Central memory CD8-positive, alpha-beta T cell (primary cell): ENCODE measurements around the gene ANKS1B.

Experiments used
- ATAC-seq: fragments of 150-1000 bp; cut with Tn5 transposase; replicated peaks from 2 replicates; pipeline ENCODE4 v1.10.0; 2022; ENCODE audit warnings: mild to moderate bottlenecking, moderate FRiP score, moderate number of reproducible peaks; ENCODE audit not compliant: poor library complexity, severe bottlenecking; ENCODE audit errors: extremely low read depth
- DNase-seq, 2 donors: peaks; one replicate each; pipeline ENCODE4 v3.0.0; 2021; ENCODE audit warnings: low spot score in 2 of 2
- H3K27ac Mint-ChIP-seq: one replicate; pipeline ENCODE4 v1.8.0; 2022; ENCODE audit warnings: low read depth, mild to moderate bottlenecking, moderate library complexity, mixed read lengths
- H3K27me3 Mint-ChIP-seq: one replicate; pipeline ENCODE4 v1.8.0; 2022; ENCODE audit warnings: mixed read lengths
- H3K36me3 Mint-ChIP-seq: one replicate; pipeline ENCODE4 v1.8.0; 2022; ENCODE audit warnings: mild to moderate bottlenecking, moderate library complexity, mixed read lengths; ENCODE audit not compliant: insufficient read depth
- H3K4me1 Mint-ChIP-seq: one replicate; pipeline ENCODE4 v1.8.0; 2022; ENCODE audit warnings: mixed read lengths
- H3K4me3 Mint-ChIP-seq: one replicate; pipeline ENCODE4 v1.8.0; 2022; ENCODE audit warnings: mild to moderate bottlenecking, moderate library complexity, mixed read lengths
- H3K9me3 Mint-ChIP-seq: one replicate; pipeline ENCODE4 v1.8.0; 2022; ENCODE audit warnings: mixed read lengths

ANKS1B gene

DNA sequence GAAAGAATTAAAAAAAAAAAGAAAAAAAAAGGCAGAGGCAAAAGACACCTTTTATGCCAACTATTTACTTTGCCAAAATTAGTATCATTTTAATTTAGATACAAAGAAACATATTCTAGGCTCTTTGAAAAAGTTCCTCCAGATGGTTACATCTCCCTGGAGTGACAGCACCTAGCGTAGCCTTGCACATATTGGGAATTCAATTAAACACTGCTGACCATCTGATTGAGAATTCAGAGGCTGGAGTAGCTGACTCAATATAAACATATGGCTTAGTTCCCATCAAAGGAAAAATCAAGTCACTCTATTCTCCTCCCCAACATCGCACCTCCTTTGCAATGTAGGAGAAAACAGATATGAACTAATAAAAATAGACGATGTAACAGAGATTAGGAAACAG lies 36.4 kb downstream of the ANKS1B start:
- Mint-ChIP-seq H3K4me1 (no peaks in the 10 kb centered on the region), H3K27me3 (peaks cover 10% of the 10 kb centered on the region), H3K36me3 (peaks cover 2% of the 10 kb centered on the region), H3K9me3 (peaks cover 6% of the 10 kb centered on the region), H3K4me3 (no peak overlapping the region), H3K27ac (no peak overlapping the region)
- ATAC-seq (no peak), DNase-seq (no peak)

DNA sequence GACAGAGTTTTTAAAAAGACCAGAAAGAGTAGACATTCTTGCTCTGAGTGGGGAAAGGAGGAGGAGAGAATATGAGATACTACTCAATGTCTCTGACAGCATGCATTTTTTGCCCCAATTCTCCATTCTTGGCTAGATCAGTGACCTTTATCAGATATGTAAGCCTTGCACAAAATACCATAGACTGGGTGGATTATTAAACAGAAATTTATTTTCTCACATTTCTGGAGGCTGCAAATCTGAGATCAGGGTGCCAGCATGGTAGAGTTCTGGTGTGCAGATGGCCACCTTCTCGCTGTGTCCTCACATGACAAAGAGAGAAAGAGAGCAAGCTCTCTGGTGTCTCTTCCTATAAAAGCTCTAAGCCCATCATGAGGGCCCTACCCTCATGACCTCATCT lies 38.6 kb downstream of the ANKS1B start:
- Mint-ChIP-seq H3K36me3 (peaks cover 2% of the 10 kb centered on the region), H3K4me3 (no peak overlapping the region), H3K27me3 (peaks cover 10% of the 10 kb centered on the region), H3K4me1 (no peaks in the 10 kb centered on the region), H3K9me3 (peaks cover 6% of the 10 kb centered on the region), H3K27ac (no peak overlapping the region)
- DNase-seq (no peak), ATAC-seq (no peak)

DNA sequence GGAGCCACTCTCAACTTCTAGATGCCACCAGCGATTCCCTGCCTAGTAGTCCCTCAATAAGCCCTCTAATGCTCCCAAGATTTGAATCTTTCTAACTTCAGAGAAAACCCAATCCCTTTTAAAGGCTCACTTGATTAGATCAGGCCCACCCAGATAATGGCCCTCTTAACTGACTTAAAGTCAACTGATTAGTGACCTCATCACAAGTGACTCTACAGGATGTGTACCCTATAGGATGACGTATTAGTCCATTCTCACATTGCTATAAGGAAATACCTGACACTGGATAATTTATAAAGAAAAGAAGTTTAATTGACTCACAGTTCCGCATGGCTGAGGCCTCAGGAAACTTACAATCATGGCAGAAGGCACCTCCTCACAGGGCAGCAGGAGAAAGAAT lies 49.1 kb downstream of the ANKS1B start:
- no peaks in the 10 kb centered on the region for H3K27me3 Mint-ChIP-seq
- no peak for DNase-seq
- no peak for ATAC-seq
- no peak overlapping the region for H3K27ac Mint-ChIP-seq
- H3K9me3 Mint-ChIP-seq, result no peaks in the 10 kb centered on the region
- H3K36me3 Mint-ChIP-seq, result no peaks in the 10 kb centered on the region
- no peak overlapping the region for H3K4me3 Mint-ChIP-seq
- no peaks in the 10 kb centered on the region for H3K4me1 Mint-ChIP-seq

DNA sequence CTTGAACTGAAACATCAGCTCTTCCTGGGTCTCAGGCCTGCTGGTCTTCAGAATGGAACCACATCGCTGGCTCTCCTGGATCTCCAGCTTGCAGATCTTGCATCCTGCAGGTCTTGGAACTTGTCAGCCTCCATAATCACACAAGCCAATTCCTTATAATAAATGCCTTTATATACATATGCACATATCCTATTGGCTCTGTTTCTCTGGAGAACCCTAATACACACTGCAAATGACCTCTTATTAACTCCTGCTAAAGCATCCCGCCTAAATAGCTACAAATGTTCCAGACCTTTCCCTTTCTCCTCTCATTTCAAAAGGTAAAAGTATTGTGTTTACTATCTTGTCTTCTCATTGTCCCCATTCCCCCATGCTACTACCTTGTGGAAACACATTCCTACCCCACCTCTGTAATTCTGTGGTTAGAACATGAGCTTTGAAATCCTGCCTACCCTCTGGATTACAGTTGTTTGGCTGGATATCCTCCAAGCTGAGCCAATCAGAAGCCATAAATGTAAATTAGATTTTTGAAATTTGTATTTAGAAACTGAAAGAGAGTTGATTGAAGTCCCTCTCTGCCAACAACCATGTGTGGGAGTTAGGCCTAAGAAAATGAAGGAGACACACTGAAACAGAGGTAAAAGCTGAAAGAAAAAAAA lies 58.1 kb downstream of the ANKS1B start:
- H3K4me1 Mint-ChIP-seq, result no peaks in the 10 kb centered on the region
- no peaks in the 10 kb centered on the region for H3K36me3 Mint-ChIP-seq
- DNase-seq, result no peak
- no peak overlapping the region for H3K4me3 Mint-ChIP-seq
- peaks cover under 1% of the 10 kb centered on the region for H3K9me3 Mint-ChIP-seq
- no peak for ATAC-seq
- H3K27me3 Mint-ChIP-seq, result no peaks in the 10 kb centered on the region
- no peak overlapping the region for H3K27ac Mint-ChIP-seq

DNA sequence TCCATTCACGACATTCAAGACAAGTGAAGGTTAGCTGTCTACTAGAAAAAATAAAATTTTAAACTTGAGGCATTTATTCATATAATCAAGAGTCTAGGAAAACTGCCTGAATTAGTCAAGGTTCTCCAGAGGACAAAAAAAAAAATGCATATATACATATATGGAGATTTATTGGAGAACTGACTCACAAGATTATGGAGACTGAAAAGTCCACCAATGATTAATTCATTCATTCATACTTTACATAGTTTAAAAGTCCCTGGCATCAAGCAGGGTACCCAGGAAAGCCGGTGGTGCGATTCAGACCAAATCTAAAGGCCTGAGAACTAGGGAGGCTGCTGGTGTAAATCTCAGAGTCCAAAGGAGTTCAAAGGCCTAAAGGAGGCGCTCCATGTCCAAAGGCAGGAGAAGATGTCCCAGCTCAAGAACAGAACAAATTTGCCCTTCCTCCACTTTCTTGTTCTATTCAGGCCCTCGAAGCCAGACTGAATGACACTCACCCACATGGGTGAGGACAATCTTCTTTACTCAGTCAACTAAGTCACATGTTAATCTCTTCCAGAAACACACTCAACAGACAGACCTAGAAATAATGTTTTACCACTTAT lies 64.3 kb downstream of the ANKS1B start:
- Mint-ChIP-seq H3K36me3 (no peaks in the 10 kb centered on the region), H3K27me3 (no peaks in the 10 kb centered on the region), H3K4me1 (no peaks in the 10 kb centered on the region), H3K9me3 (peaks cover 12% of the 10 kb centered on the region), H3K4me3 (no peak overlapping the region), H3K27ac (no peak overlapping the region)
- ATAC-seq, result no peak
- DNase-seq, result no peak

DNA sequence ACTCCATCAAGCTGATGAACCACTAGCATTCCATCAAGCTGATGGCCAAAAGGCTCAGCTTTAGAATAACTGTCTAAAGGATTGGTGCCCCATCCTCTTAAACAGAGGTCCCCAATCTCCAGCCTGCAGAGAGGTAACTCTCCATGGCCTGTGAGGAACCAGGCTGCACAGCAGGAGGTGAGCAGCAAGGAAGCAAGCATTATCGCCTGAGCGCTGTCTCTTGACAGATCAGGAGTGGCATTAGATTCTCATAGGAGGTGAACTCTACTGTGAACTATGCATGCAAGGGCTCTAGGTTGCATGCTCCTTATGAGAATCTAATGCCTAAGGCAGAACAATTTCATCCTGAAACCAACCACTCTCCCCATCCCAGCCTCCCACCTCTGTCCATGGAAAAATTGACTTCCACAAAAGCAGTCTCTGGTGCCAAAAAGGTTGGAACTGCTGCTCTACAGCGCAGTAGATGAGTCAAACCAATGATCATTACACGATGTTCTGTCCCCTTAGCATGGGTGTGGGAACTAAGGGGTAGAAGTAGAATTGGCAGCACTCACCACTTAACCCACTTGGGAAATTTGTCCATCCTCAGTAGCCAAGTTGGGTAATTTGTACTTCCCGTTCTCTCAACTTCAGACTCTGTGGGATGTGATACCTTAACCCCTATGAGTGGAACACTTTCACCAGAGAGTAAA lies 66.9 kb downstream of the ANKS1B start:
- Mint-ChIP-seq H3K27me3 (no peaks in the 10 kb centered on the region), H3K4me3 (no peak overlapping the region), H3K4me1 (no peaks in the 10 kb centered on the region), H3K27ac (no peak overlapping the region), H3K9me3 (peaks cover 12% of the 10 kb centered on the region), H3K36me3 (no peaks in the 10 kb centered on the region)
- DNase-seq (no peak), ATAC-seq (no peak)

DNA sequence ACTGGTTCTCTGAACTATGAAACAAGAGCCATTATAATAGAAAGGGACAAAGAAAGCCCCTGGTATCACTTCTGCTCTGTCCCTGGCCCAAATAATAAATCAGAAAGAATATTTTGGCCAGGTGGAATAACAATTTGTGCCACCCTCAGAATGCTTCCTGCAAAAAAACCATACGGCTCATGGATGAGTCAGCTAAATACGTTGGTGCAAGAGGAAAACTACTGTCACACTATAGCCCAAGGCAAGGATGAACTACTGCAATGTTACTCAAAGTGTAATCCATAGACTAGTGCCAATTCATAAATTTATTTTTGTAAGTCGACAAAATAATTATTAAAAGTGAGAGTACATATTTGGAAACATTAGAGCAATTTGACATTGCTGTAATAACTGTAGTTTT lies 68.2 kb downstream of the ANKS1B start:
- no peaks in the 10 kb centered on the region for H3K36me3 Mint-ChIP-seq
- H3K4me3 Mint-ChIP-seq, result no peak overlapping the region
- DNase-seq (no peak), ATAC-seq (no peak)
- no peaks in the 10 kb centered on the region for H3K27me3 Mint-ChIP-seq
- H3K27ac Mint-ChIP-seq, result no peak overlapping the region
- peaks cover 10% of the 10 kb centered on the region for H3K9me3 Mint-ChIP-seq
- H3K4me1 Mint-ChIP-seq, result no peaks in the 10 kb centered on the region

DNA sequence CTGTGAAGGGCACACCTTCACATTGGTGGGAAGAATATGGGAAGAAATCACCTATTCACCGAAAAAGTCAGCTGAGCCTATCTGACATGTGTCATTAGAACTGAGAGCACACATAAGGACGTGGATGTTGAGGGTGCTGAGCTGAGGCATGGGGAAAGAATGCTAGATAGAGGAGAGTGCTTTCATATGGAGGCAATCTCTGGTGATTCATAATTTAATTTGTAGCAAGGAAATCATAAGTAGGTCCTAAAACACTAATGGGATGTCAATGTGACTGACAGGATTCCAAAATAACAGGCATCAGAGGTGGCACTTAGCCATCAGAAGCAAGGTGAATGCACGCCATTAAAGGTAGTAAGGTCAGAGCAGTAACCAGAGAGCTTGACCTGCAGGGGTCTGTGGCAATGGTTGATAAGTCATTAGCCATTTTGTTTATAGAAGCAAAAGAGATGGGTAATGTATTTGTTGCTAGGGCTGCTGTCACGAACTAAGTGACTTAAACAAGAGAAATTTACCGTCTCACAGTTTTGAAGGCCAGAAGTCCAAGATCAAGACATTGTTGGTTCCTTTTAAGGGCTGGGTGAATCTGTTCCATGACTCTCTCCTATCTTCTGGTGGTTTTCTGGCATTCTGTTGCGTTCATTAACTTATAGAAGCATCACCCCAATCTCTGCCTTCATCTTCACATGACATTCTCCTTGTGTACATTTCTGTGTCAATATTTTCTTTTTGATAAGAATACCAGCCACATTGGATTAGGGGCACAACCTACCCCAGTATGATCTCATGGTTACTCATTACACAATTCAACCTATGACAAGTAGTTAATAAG lies 69.3 kb downstream of the ANKS1B start:
- no peaks in the 10 kb centered on the region for H3K9me3 Mint-ChIP-seq

DNA sequence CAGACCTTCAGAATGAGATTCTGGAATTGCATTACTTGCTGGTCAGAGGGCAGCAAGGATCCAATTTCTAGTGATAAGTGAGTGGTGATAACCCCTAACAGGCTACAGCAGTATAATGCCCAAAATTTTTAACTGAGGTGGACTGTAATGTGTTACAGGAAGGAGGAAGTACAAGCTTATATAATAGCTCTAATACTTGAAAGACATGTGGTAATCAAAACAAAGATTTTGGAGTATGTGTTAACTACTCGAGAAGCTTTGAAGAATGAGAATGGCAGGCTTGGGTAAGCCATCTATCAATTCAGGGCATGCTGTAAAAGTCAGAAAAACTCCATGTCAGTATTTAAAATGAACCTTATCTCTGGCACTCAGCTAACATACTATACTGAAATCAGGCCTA lies 70.5 kb downstream of the ANKS1B start:
- Mint-ChIP-seq H3K36me3 (no peaks in the 10 kb centered on the region), H3K27me3 (no peaks in the 10 kb centered on the region), H3K9me3 (no peaks in the 10 kb centered on the region), H3K27ac (no peak overlapping the region), H3K4me1 (no peaks in the 10 kb centered on the region), H3K4me3 (no peak overlapping the region)
- DNase-seq, result no peak
- ATAC-seq, result no peak

More for the DNA sequence above, 69.3 kb downstream of the ANKS1B start:
- DNase-seq, result no peak
- Mint-ChIP-seq H3K27ac (no peak overlapping the region), H3K36me3 (no peaks in the 10 kb centered on the region), H3K27me3 (no peaks in the 10 kb centered on the region), H3K4me1 (no peaks in the 10 kb centered on the region), H3K4me3 (no peak overlapping the region)
- ATAC-seq, result no peak

DNA sequence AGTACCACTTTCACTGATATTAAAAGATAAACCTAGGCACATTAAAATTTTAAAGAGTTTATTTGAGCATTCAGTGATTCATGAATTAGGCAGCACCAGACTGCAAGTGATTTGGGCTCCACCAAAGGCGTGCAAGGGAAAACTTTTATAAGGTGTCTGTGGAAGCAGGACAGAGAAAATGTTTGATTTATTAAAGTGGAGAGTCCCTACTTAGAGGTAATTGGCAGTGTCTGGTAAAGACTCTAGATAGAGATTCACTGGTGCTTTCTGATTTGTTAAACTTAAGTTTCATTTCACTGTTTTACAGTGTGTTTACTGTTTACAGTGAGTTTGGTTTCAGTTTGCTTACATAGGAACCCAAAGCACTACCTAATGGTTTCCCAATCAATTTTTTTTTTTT lies 72.8 kb downstream of the ANKS1B start:
- Mint-ChIP-seq H3K4me3 (no peak overlapping the region), H3K4me1 (no peaks in the 10 kb centered on the region), H3K36me3 (no peaks in the 10 kb centered on the region), H3K27me3 (no peaks in the 10 kb centered on the region), H3K27ac (no peak overlapping the region), H3K9me3 (no peaks in the 10 kb centered on the region)
- DNase-seq, result no peak
- no peak for ATAC-seq

DNA sequence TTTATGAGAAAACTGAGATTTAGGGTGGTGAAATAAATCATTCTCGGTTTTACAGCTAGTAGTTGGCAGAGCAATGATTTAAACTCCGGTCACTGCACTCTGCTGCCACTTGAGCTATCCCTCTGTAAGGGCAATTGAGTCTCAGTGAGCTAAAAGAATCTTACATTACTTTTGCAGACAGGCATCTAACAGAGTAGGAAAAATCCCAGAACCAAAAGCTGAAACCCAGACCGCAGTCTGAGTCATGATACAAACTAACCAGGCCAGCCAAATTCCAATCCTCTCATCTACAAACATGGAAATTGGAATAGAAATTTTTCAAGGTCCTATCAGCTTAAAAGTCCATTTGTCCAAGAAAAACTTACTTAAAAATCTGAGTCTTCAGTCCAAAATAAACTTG lies 73.7 kb downstream of the ANKS1B start:
- ATAC-seq (no peak), DNase-seq (no peak)
- Mint-ChIP-seq H3K36me3 (no peaks in the 10 kb centered on the region), H3K9me3 (no peaks in the 10 kb centered on the region), H3K4me1 (no peaks in the 10 kb centered on the region), H3K4me3 (no peak overlapping the region), H3K27ac (no peak overlapping the region), H3K27me3 (no peaks in the 10 kb centered on the region)

DNA sequence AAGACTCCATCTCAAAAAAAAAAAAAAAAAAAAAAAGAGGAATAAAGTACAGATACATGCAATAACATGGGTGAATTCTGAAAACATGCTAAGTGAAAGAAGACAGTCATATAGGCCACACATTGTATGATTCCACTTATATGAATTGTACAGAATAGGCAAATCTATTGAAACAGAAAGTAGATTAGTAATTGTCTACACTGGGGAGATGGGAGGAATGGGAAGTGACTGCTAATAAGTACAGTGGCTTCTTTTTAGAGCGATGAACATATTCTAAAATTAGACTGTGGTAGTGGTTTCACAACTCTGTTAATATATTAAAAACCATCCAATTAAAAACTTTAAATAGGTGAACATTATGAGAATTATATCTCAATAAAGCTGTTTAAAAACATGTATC lies 74.4 kb downstream of the ANKS1B start:
- H3K4me1 Mint-ChIP-seq, result no peaks in the 10 kb centered on the region
- no peaks in the 10 kb centered on the region for H3K9me3 Mint-ChIP-seq
- H3K27ac Mint-ChIP-seq, result no peak overlapping the region
- H3K4me3 Mint-ChIP-seq, result no peak overlapping the region
- no peaks in the 10 kb centered on the region for H3K36me3 Mint-ChIP-seq
- ATAC-seq (no peak), DNase-seq (no peak)
- no peaks in the 10 kb centered on the region for H3K27me3 Mint-ChIP-seq
